ENCODE measurements around the gene HYPK.

- no peak for TF ChIP-seq CTCF (IDR thresholded peaks at IDR 0.05; ENCODE audit: borderline replicate concordance, extremely low read depth, low read length, poor library complexity, severe bottlenecking)
- TF ChIP-seq EZH2 (IDR thresholded peaks at IDR 0.05; ENCODE audit: borderline replicate concordance, low read depth, low read length, severe bottlenecking) = no peak
Observed at GRCh38 chr15:43793647-43794046, 6.8 kb upstream of the HYPK start.
